H1 (cell line): ENCODE data around the gene IL17RD. TPM values are rescaled to one million over a fixed set of nuclear protein-coding genes. Genes with fewer than 3 reads are reported as not detected.

Source experiments
- BRCA1 ChIP-seq: IDR thresholded peaks from 2 replicates; pipeline ENCODE4 v1.6.1; 2012; ENCODE audit warnings: low read depth, low read length, improper control_type of control experiment
- CHD2 ChIP-seq: IDR thresholded peaks from 2 replicates; pipeline ENCODE4 v1.6.1; 2012; ENCODE audit warnings: low read length, improper control_type of control experiment
- CHD7 ChIP-seq: fragments of 300-600 bp; sonication (generic); IDR thresholded peaks from 2 replicates; pipeline ENCODE4 v1.7.1; 2012; ENCODE audit warnings: low read length, moderate library complexity, mild to moderate bottlenecking, inconsistent platforms; ENCODE audit not compliant: insufficient replicate concordance
- CTCF ChIP-seq, 3 experiments: IDR thresholded peaks; 1 replicate in 2 of 3; 2 replicates in 1 of 3; pipeline versions ENCODE4 v1.5.1 to v1.6.1; 2011; ENCODE audit warnings: low read length in 3 of 3, mild to moderate bottlenecking in 3 of 3, inconsistent platforms in 2 of 3, low read depth in 1 of 3, moderate library complexity in 1 of 3; ENCODE audit not compliant: insufficient read depth in 1 of 3; ENCODE audit errors: control extremely low read depth in 1 of 3
- KDM5A ChIP-seq: fragments of 200-600 bp; IDR thresholded peaks from 2 replicates; pipeline ENCODE4 v1.7.1; 2012; ENCODE audit warnings: mild to moderate bottlenecking, low read length, inconsistent platforms, mixed read lengths
- SIX5 ChIP-seq: IDR thresholded peaks from 2 replicates; pipeline ENCODE4 v1.6.1; 2011; ENCODE audit warnings: mild to moderate bottlenecking, low read depth, low read length
- polyA plus RNA-seq, 7 experiments: library from polyadenylated mRNA; depleted of rRNA in 3 of 7; stranded (reverse) in 5 of 7; unstranded in 2 of 7; fragments of >200 nt in 5 of 7; fragments of 200-250 nt in 2 of 7; gene quantifications; 1 replicate in 5 of 7; 2 replicates in 1 of 7; 4 replicates in 1 of 7; pipeline versions ENCODE4 v1.2.1 to v1.2.3, GENCODE V29; 2011 to 2013; ENCODE audit warnings: missing spikeins in 2 of 7, mixed read lengths in 2 of 7
- total RNA-seq: library from RNA; stranded (reverse); fragmentation: NEBNext Ultra II Directional; extraction: Animal tissue kit (Norgen Biotek cat#: 25700); gene quantifications from 2 replicates; pipeline ENCODE4 v1.2.1, GENCODE V29; 2021

Gene IL17RD
- total and polyA plus RNA-seq, 2 of the 8 experiments (the other 6 are each of a cell fraction or from before 2014, with no cell fraction given) = 10.9 to 48.9 TPM

GRCh38 chr3:57095363-57095762 is 69.8 kb downstream of the IL17RD start (continued):
- TF ChIP-seq CHD7 (no peak), CHD2 (no peak), KDM5A (no peak), SIX5 (no peak), CTCF (IDR thresholded peaks at IDR 0.05; ENCODE audit: control extremely low read depth in 1 of 3, insufficient read depth in 1 of 3, low read depth in 1 of 3, low read length in 3 of 3) (no peak), BRCA1 (no peak)
